ENCODE data around the gene MAJIN. TPM values are rescaled to one million over a fixed set of nuclear protein-coding genes. Genes with fewer than 3 reads are reported as not detected.
A peak's percentile ranks its signal among the peaks of the same experiment; 100 is the strongest.

The MAJIN gene
- total and polyA plus RNA-seq, 4 donors, result 0.09 to 0.31 TPM; not detected in 2

DNA sequence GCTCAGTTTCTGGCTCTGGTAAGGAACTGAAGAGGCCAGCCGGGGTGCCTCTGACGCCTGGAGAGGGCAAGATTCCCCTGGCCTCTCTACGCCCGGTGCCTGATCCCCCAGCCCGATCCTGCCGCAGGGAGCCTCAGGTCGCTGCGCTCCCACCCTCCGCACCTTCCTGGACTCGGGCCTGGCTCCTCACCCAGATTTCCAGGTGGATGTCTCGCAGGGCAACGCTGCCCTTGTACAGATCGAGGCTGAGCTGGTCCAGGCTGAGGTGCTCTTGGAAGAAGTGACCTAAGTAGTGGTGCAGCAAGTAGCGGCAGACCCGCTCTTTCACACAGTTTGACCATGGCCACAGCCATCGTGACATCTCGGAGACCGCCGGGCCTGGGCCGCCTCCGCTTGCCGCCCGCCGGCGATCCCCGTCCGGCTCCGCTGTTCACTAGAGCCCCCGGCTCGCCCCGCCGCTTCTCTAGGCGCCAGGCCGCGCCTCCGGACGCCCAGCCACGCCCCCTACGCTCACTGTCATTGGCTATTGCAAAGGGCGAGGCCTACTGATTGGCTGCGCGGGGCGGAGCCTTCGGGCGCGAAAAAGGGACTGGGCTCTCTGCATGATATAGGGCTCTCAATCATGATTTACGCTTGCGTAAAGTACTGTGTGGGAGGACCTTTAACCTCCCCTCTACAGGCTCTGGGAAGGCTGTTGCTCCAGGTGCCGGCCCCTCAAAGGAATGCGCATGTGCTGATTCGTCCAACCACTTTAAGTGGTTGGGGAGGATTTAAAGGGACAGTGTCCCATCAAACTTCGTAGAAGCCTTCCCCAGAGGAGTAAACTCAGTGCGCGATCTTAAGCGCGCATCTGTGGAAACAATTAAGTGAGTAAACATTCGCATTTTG, 54.9 kb downstream of the MAJIN start, which contains the start of gene ATG2A (continued):
- no peak for TF ChIP-seq CTCF (IDR thresholded peaks at IDR 0.05; ENCODE audit: low read depth, low read length, missing input control)

- Histone ChIP-seq H3K4me3 (ENCODE audit: low read depth in 1 of 3, low read length in 3 of 3) (peak overlapping the region; percentile 64 to 96 (median 83)), H3K9ac (ENCODE audit: low read depth in 1 of 2, low read length in 2 of 2) (peak overlapping the region; percentile 86 to 100), H3K4me1 (ENCODE audit: control insufficient read depth in 4 of 4, insufficient read depth in 4 of 4, low read length in 3 of 4) (peaks cover 11 to 24% (median 17%) of the 10 kb centered on the region in 4 donors), H3K27ac (ENCODE audit: low read depth in 1 of 2, low read length in 2 of 2) (peak overlapping the region; percentile 88 to 94), H3K36me3 (ENCODE audit: control insufficient read depth in 4 of 4, insufficient read depth in 3 of 4, low read depth in 1 of 4, low read length in 3 of 4) (peaks cover 14 to 29% (median 22%) of the 10 kb centered on the region in 4 donors), H3K27me3 (ENCODE audit: control insufficient read depth in 4 of 4, insufficient read depth in 4 of 4, low read length in 3 of 4) (no peaks in the 10 kb centered on the region), H3K9me3 (ENCODE audit: control insufficient read depth in 4 of 4, low read length in 3 of 4) (no peaks in the 10 kb centered on the region)
- DNase-seq (ENCODE audit: low spot score), result peak; percentile 53
- no peak for TF ChIP-seq TAF1 (conservative IDR thresholded peaks at IDR 0.05)
- TF ChIP-seq SP1 (IDR thresholded peaks at IDR 0.05), result peak; percentile 28
- peak; percentile 10 to 47 for TF ChIP-seq HNF4A (conservative IDR thresholded peaks at IDR 0.05)
- TF ChIP-seq RXRA (IDR thresholded peaks at IDR 0.05), result peak; percentile 58 to 82
- TF ChIP-seq YY1 (IDR thresholded peaks at IDR 0.05), result no peak
- TF ChIP-seq GABPA (IDR thresholded peaks at IDR 0.05 in 1 of 2, conservative IDR thresholded peaks at IDR 0.05 in 1 of 2), result peak in 1 of 2 donors; percentile 17
- TF ChIP-seq NR2F2 (IDR thresholded peaks at IDR 0.05), result peak; percentile 88
- WGBS, result 10% methylated on average over 23 of the region's 23 CpGs
Measured at GRCh38 chr11:64916040-64916774, 55.7 kb downstream of the MAJIN start.

DNA sequence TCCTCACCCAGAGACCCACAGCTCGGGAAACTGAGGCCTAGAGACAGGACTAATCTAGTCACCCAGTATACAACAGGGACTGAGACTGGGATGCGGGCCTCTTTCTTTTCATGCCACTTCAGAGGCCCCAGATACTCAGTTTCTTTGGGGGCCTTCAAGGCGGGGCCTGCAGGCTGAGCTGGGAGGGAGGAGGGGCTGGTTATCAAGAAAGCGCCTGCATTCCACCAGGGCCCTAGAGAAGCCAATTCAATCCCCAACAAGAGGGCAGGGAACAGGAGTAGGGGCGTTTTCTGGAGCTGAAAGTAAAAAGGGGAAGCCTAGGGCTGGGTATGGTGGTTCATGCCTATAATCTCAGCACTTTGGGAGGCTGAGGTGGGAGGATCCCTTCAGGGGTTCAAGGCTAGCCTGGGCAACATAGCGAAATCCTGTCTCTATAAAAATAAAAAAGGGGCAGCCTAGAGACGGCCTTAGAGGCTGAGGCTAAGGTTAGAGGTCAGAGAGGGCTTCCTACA, 56.5 kb downstream of the MAJIN start:
- DNase-seq (ENCODE audit: low spot score), result peak; percentile 53
- Histone ChIP-seq H3K4me3 (ENCODE audit: low read depth in 1 of 3, low read length in 3 of 3) (no peak overlapping the region), H3K4me1 (ENCODE audit: control insufficient read depth in 4 of 4, insufficient read depth in 4 of 4, low read length in 3 of 4) (peaks cover 11 to 24% (median 17%) of the 10 kb centered on the region in 4 donors), H3K9ac (ENCODE audit: low read depth in 1 of 2, low read length in 2 of 2) (no peak overlapping the region), H3K27ac (ENCODE audit: low read depth in 1 of 2, low read length in 2 of 2) (peak overlapping the region; percentile 88 to 94), H3K27me3 (ENCODE audit: control insufficient read depth in 4 of 4, insufficient read depth in 4 of 4, low read length in 3 of 4) (no peaks in the 10 kb centered on the region), H3K9me3 (ENCODE audit: control insufficient read depth in 4 of 4, low read length in 3 of 4) (no peaks in the 10 kb centered on the region), H3K36me3 (ENCODE audit: control insufficient read depth in 4 of 4, insufficient read depth in 3 of 4, low read depth in 1 of 4, low read length in 3 of 4) (peaks cover 17 to 37% (median 29%) of the 10 kb centered on the region in 4 donors)
- 82% methylated on average over 7 of the region's 7 CpGs for WGBS
- TF ChIP-seq GABPA (IDR thresholded peaks at IDR 0.05 in 1 of 2, conservative IDR thresholded peaks at IDR 0.05 in 1 of 2) (no peak), RXRA (IDR thresholded peaks at IDR 0.05) (no peak), MAX (IDR thresholded peaks at IDR 0.05) (no peak), FOXA1 (IDR thresholded peaks at IDR 0.05) (no peak), EGR1 (IDR thresholded peaks at IDR 0.05; ENCODE audit: low read depth in 2 of 2) (no peak), RAD21 (IDR thresholded peaks at IDR 0.05) (no peak), NR2F2 (IDR thresholded peaks at IDR 0.05) (no peak), ZBTB33 (IDR thresholded peaks at IDR 0.05) (no peak), TAF1 (conservative IDR thresholded peaks at IDR 0.05) (no peak), FOXA2 (IDR thresholded peaks at IDR 0.05) (no peak), HNF4A (conservative IDR thresholded peaks at IDR 0.05) (no peak), SP1 (IDR thresholded peaks at IDR 0.05) (no peak), CTCF (IDR thresholded peaks at IDR 0.05; ENCODE audit: low read depth, low read length, missing input control) (no peak), YY1 (IDR thresholded peaks at IDR 0.05) (no peak)
- TF ChIP-seq, protein P1, sequence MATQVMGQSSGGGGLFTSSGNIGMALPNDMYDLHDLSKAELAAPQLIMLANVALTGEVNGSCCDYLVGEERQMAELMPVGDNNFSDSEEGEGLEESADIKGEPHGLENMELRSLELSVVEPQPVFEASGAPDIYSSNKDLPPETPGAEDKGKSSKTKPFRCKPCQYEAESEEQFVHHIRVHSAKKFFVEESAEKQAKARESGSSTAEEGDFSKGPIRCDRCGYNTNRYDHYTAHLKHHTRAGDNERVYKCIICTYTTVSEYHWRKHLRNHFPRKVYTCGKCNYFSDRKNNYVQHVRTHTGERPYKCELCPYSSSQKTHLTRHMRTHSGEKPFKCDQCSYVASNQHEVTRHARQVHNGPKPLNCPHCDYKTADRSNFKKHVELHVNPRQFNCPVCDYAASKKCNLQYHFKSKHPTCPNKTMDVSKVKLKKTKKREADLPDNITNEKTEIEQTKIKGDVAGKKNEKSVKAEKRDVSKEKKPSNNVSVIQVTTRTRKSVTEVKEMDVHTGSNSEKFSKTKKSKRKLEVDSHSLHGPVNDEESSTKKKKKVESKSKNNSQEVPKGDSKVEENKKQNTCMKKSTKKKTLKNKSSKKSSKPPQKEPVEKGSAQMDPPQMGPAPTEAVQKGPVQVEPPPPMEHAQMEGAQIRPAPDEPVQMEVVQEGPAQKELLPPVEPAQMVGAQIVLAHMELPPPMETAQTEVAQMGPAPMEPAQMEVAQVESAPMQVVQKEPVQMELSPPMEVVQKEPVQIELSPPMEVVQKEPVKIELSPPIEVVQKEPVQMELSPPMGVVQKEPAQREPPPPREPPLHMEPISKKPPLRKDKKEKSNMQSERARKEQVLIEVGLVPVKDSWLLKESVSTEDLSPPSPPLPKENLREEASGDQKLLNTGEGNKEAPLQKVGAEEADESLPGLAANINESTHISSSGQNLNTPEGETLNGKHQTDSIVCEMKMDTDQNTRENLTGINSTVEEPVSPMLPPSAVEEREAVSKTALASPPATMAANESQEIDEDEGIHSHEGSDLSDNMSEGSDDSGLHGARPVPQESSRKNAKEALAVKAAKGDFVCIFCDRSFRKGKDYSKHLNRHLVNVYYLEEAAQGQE (IDR thresholded peaks at IDR 0.05), result no peak

All from liver (tissue), 9 donors.